OCI-LY7 (cell line): ENCODE data around the gene TMCC1. TPM values are rescaled to one million over a fixed set of nuclear protein-coding genes. Genes with fewer than 3 reads are reported as not detected.

ENCODE experiments used
- BruUV-seq: library from RNA; stranded (reverse); fragments of 400-500 nt; replicated peaks from 2 replicates; lab custom pipeline; 2021; lab: Mats Ljungman, UMichigan
- CTCF ChIA-PET: fragments of 300-600 bp; sonication (Branson Sonifier 250); formaldehyde crosslinking; loops from one replicate; lab custom pipeline; 2022; ENCODE audit warnings: antibody characterized with exemption; ENCODE audit not compliant: unreplicated experiment; lab: Charles Lee
- POLR2A ChIA-PET: fragments of 300-600 bp; sonication (Branson Sonifier 250); formaldehyde crosslinking; loops from one replicate; lab custom pipeline; 2022; ENCODE audit warnings: antibody characterized with exemption; lab: Charles Lee
- DNase-seq: peaks from one replicate; pipeline ENCODE4 v3.0.0-alpha.2; 2015; ENCODE audit warnings: low spot score
- H2AFZ ChIP-seq: fragments of 200-600 bp; sonication (generic), shearing (Covaris generic); 2 replicates; pipeline ENCODE4 v1.6.1; 2014; ENCODE audit warnings: mild to moderate bottlenecking, antibody characterized with exemption, low read length, moderate library complexity
- H3K27ac ChIP-seq: fragments of 200-600 bp; sonication (generic); 2 replicates; pipeline ENCODE4 v1.5.1; 2014; ENCODE audit warnings: mixed run types, low read depth, mild to moderate bottlenecking, moderate library complexity, low read length, inconsistent platforms; ENCODE audit not compliant: poor library complexity, severe bottlenecking
- H3K36me3 ChIP-seq: fragments of 200-600 bp; sonication (generic); 2 replicates; pipeline ENCODE4 v1.6.1; 2014; ENCODE audit warnings: mild to moderate bottlenecking, antibody characterized with exemption, low read length, moderate library complexity, mixed read lengths; ENCODE audit not compliant: insufficient read depth
- H3K4me1 ChIP-seq: fragments of 200-600 bp; sonication (generic); 2 replicates; pipeline ENCODE4 v1.5.1; 2014; ENCODE audit warnings: mild to moderate bottlenecking, low read length; ENCODE audit not compliant: insufficient read depth, poor library complexity, severe bottlenecking
- H3K4me2 ChIP-seq: fragments of 200-600 bp; sonication (generic); 2 replicates; pipeline ENCODE4 v1.6.1; 2014; ENCODE audit warnings: mild to moderate bottlenecking, low read length
- H3K4me3 ChIP-seq: fragments of 200-600 bp; sonication (generic); 2 replicates; pipeline ENCODE4 v1.5.1; 2014; ENCODE audit warnings: mild to moderate bottlenecking, low read depth, low read length; ENCODE audit not compliant: poor library complexity, severe bottlenecking
- H3K79me2 ChIP-seq: fragments of 200-600 bp; sonication (generic); 2 replicates; pipeline ENCODE4 v1.6.1; 2016; ENCODE audit warnings: low read depth, mild to moderate bottlenecking, low read length, moderate library complexity, mixed read lengths; ENCODE audit not compliant: insufficient read depth
- H3K9me2 ChIP-seq: fragments of 200-600 bp; sonication (generic); 2 replicates; pipeline ENCODE4 v1.6.1; 2016; ENCODE audit warnings: mild to moderate bottlenecking, low read length, mixed read lengths; ENCODE audit not compliant: insufficient read depth
- H3K9me3 ChIP-seq: fragments of 200-600 bp; sonication (generic); 2 replicates; pipeline ENCODE4 v1.6.1; 2014; ENCODE audit warnings: mild to moderate bottlenecking, mixed run types, low read length, mixed read lengths
- H4K20me1 ChIP-seq: fragments of 200-600 bp; sonication (generic); 2 replicates; pipeline ENCODE4 v1.6.1; 2014; ENCODE audit warnings: mild to moderate bottlenecking, antibody characterized with exemption, low read length, moderate library complexity, mixed read lengths; ENCODE audit not compliant: insufficient read depth
- CTCF ChIP-seq: fragments of 200-600 bp; sonication (generic); conservative IDR thresholded peaks from 2 replicates; pipeline ENCODE4 v1.5.1; 2014; ENCODE audit warnings: mild to moderate bottlenecking, antibody characterized with exemption, low read length, moderate library complexity, mixed read lengths
- EZH2phosphoT487 ChIP-seq: fragments of 200-600 bp; sonication (generic); IDR thresholded peaks from 2 replicates; pipeline ENCODE4 v1.6.1; 2018; ENCODE audit warnings: low read depth, borderline replicate concordance, mild to moderate bottlenecking, mixed run types, antibody characterized with exemption, low read length, moderate library complexity, mixed read lengths
- intact Hi-C: fragments of 100-400 bp; cut with micrococcal nuclease; formaldehyde crosslinking; loops from one replicate; pipeline ENCODE4 v1.10.0; 2022; ENCODE audit not compliant: unreplicated experiment
- total RNA-seq, 2 experiments: library from RNA; depleted of rRNA in 1 of 2; stranded (reverse); fragments of >200 nt in 1 of 2; shearing (Covaris generic) in 1 of 2; gene quantifications; 2 replicates each; pipeline ENCODE4 v1.2.3, GENCODE V29; 2014 to 2022

Gene TMCC1
- total RNA-seq, 2 experiments from 2014 or later = 31.7 to 38.8 TPM

- no peak for TF ChIP-seq CTCF
- no peak for TF ChIP-seq EZH2phosphoT487
- no TSS peak for BruUV-seq
- DNase-seq = no peak
- CTCF ChIA-PET = no interaction called here
- Histone ChIP-seq H3K4me3 (no peak overlapping the region), H3K79me2 (no peaks in the 10 kb centered on the region), H4K20me1 (no peaks in the 10 kb centered on the region), H3K4me1 (no peaks in the 10 kb centered on the region), H2AFZ (no peak overlapping the region), H3K4me2 (no peak overlapping the region), H3K27ac (no peak overlapping the region), H3K36me3 (peaks cover 7% of the 10 kb centered on the region; the same call in 1 of the 2 replicates), H3K9me2 (no peaks in the 10 kb centered on the region), H3K9me3 (peaks cover 6% of the 10 kb centered on the region; the same call in 1 of the 2 replicates)
- intact Hi-C loops = no loop called here
- POLR2A ChIA-PET = interaction anchor here (1.2 to 1.5 kb wide), 2 partner anchors 10 to 111 kb away, joined by 3 read pairs; no protein-coding TSS in a partner anchor
Measured at GRCh38 chr3:129699612-129700011, 193.9 kb downstream of the TMCC1 start.

GRCh38 chr3:129699199-129699598 lies 194.3 kb downstream of the TMCC1 start:
- H3K79me2 ChIP-seq = no peaks in the 10 kb centered on the region
- intact Hi-C loops = no loop called here

More at GRCh38 chr3:129699199-129699598, 194.3 kb downstream of the TMCC1 start:
- Histone ChIP-seq H3K27ac (no peak overlapping the region), H3K4me3 (no peak overlapping the region), H3K36me3 (peaks cover 7% of the 10 kb centered on the region; the same call in 1 of the 2 replicates), H4K20me1 (no peaks in the 10 kb centered on the region), H3K4me2 (no peak overlapping the region), H3K9me2 (no peaks in the 10 kb centered on the region), H3K4me1 (no peaks in the 10 kb centered on the region), H2AFZ (no peak overlapping the region), H3K9me3 (peaks cover 6% of the 10 kb centered on the region; the same call in 1 of the 2 replicates)
- no peak for TF ChIP-seq EZH2phosphoT487
- TF ChIP-seq CTCF = no peak
- no peak for DNase-seq
- BruUV-seq = no TSS peak
- ChIA-PET CTCF (no interaction called here), POLR2A (interaction anchor here (1.2 to 1.5 kb wide), 2 partner anchors 9 to 111 kb away, joined by 3 read pairs; no protein-coding TSS in a partner anchor)
